Ovary (tissue), 3 donors: Measurements from ENCODE around the gene LRRC72.

Experiments
- CTCF ChIP-seq, 3 donors: fragments of 450-650 bp in 2 of 3; fragments of 200-600 bp in 1 of 3; IDR thresholded peaks; one replicate each; pipeline versions ENCODE4 v1.5.1 to v1.8.0; 2016 to 2022; ENCODE audit warnings: antibody characterized with exemption in 3 of 3, mild to moderate bottlenecking in 1 of 3
- EP300 ChIP-seq: sonication (generic); formaldehyde crosslinking; IDR thresholded peaks from one replicate; pipeline ENCODE4 v1.6.1; 2017; ENCODE audit warnings: antibody characterized with exemption
- POLR2A ChIP-seq: fragments of 450-650 bp; IDR thresholded peaks from one replicate; pipeline ENCODE4 v1.6.1; 2017; ENCODE audit warnings: antibody characterized with exemption, mild to moderate bottlenecking, moderate library complexity
- donor health status: DM: no; HTN: no; CAD: no.

GRCh38 chr7:16528520-16528919, 1.9 kb downstream of the LRRC72 start:
- no peak for TF ChIP-seq CTCF (IDR thresholded peaks at IDR 0.05)
- no peak for TF ChIP-seq POLR2A
- TF ChIP-seq EP300 = no peak
